HPDE6-E6E7 (cell line): Measurements from ENCODE around the gene TOR4A.
"Not testable (repeated sequence)": the region's sequence is repeated elsewhere in the genome, so short reads cannot be mapped to it uniquely, and the experiment has no call there.

Experiments used
- DNase-seq: peaks from one replicate; pipeline ENCODE4 v3.0.0; 2011; ENCODE audit warnings: missing footprints; ENCODE audit errors: extremely low spot score

The TOR4A gene

GRCh38 chr9:137317718-137318511 lies 40.4 kb downstream of the TOR4A start:
- no peak for DNase-seq

GRCh38 chr9:137318602-137319001 lies 41.1 kb downstream of the TOR4A start:
- no peak for DNase-seq

GRCh38 chr9:137319011-137319738 lies 41.6 kb downstream of the TOR4A start:
- DNase-seq = no peak

- DNase-seq = no peak
These were observed 42.4 kb downstream of the TOR4A start for GRCh38 chr9:137319739-137320551.

GRCh38 chr9:137320555-137321384 lies 43.2 kb downstream of the TOR4A start:
- DNase-seq = no peak

GRCh38 chr9:137321726-137322361 lies 44.3 kb downstream of the TOR4A start:
- no peak for DNase-seq

GRCh38 chr9:137323531-137324331 lies 46.2 kb downstream of the TOR4A start:
- DNase-seq = no peak

GRCh38 chr9:137325124-137325523 lies 47.6 kb downstream of the TOR4A start:
- no peak for DNase-seq

- no peak for DNase-seq
These were observed 48.3 kb downstream of the TOR4A start for GRCh38 chr9:137325799-137326198.

GRCh38 chr9:137326445-137327065 lies 49.0 kb downstream of the TOR4A start:
- DNase-seq = no peak

- DNase-seq = not testable (repeated sequence)
These were observed 50.4 kb downstream of the TOR4A start for GRCh38 chr9:137327641-137328550.

- not testable (repeated sequence) for DNase-seq
These were observed 52.1 kb downstream of the TOR4A start for GRCh38 chr9:137329590-137329989.

- DNase-seq = no peak
These were observed 53.2 kb downstream of the TOR4A start for GRCh38 chr9:137330689-137331088.

- no peak for DNase-seq
These were observed 54.4 kb downstream of the TOR4A start for GRCh38 chr9:137331929-137332328.
